Adrenal gland (tissue), 12 donors: ENCODE measurements around the gene PRKN. TPM values are rescaled to one million over a fixed set of nuclear protein-coding genes. Genes with fewer than 3 reads are reported as not detected.

Source experiments
- DNase-seq, 7 donors: peaks; one replicate each; pipeline ENCODE4 v3.0.0-alpha.2; 2019 to 2020
- H3K27ac ChIP-seq, 5 donors: fragments of 200-600 bp; sonication (generic) in 4 of 5; 1 replicate in 3 of 5; 2 replicates in 2 of 5; pipeline versions ENCODE4 v1.5.1 to v1.8.0; 2016 to 2020; ENCODE audit warnings: mild to moderate bottlenecking in 1 of 5
- H3K27me3 ChIP-seq: fragments of 200-600 bp; 2 replicates; pipeline ENCODE4 v1.8.0; 2021
- H3K36me3 ChIP-seq, 2 donors: fragments of 200-600 bp; replicated peaks in 1 of 2; 1 replicate in 1 of 2; 2 replicates in 1 of 2; pipeline versions ENCODE4 v1.5.1 to v1.8.0; 2018 to 2022
- H3K4me1 ChIP-seq, 2 donors: fragments of 200-600 bp; replicated peaks in 1 of 2; 1 replicate in 1 of 2; 2 replicates in 1 of 2; pipeline versions ENCODE4 v1.5.1 to v1.8.0; 2018 to 2021
- H3K4me3 ChIP-seq, 4 donors: fragments of 200-600 bp; sonication (generic) in 3 of 4; one replicate each; pipeline ENCODE4 v1.5.1; 2016 to 2018
- H3K9me3 ChIP-seq, 3 donors: fragments of 200-600 bp; sonication (generic) in 1 of 3; replicated peaks in 1 of 3; 1 replicate in 2 of 3; 2 replicates in 1 of 3; pipeline versions ENCODE4 v1.5.1 to v1.8.0; 2016 to 2021
- POLR2A ChIP-seq, 2 donors: fragments of 450-650 bp; IDR thresholded peaks; one replicate each; pipeline ENCODE4 v1.6.1; 2017; ENCODE audit warnings: antibody characterized with exemption in 2 of 2, mild to moderate bottlenecking in 2 of 2, moderate library complexity in 1 of 2
- WGBS, 4 donors: extraction: QIAGEN DNeasy Blood & Tissue Kit in 2 of 4; methylation state at CpG; one replicate each; pipeline versions ENCODE4 v1.1.5 to v1.1.7; 2013 to 2017; 5-methylcytosine and 5-hydroxymethylcytosine counted together
- intact Hi-C, 2 donors: fragments of 100-400 bp; cut with DNase I; formaldehyde crosslinking; loops; one replicate each; pipeline versions ENCODE4 v1.14.1 to v1.15.0; 2022 to 2023
- polyA plus RNA-seq, 3 donors: library from polyadenylated mRNA; stranded (reverse); fragments of 200-250 nt in 2 of 3; fragments of 350-450 nt in 1 of 3; fragmentation: Illumina TruSeq in 1 of 3; extraction: RNeasy Lipid Tissue Mini Kit (QIAGEN cat#74804) in 1 of 3; gene quantifications; one replicate each; pipeline ENCODE4 v1.2.3, GENCODE V29; 2013 to 2014
- total RNA-seq, 9 donors: library from RNA; depleted of rRNA in 4 of 9; stranded (reverse); fragments of >200 nt in 4 of 9; fragments of 120-200 nt in 1 of 9; fragmentation: NEBNext Ultra II Directional in 1 of 9; extraction: Animal tissue kit (Norgen Biotek cat#: 25700) in 1 of 9; gene quantifications; one replicate each; pipeline versions ENCODE4 v1.1.0 to v1.2.4, GENCODE V29; 2013 to 2023
- TF ChIP-seq, protein P1 (sequence below), 6 experiments: fragments of 450-650 bp in 4 of 6; fragments of 200-600 bp in 2 of 6; sonication (generic) in 1 of 6; IDR thresholded peaks; 1 replicate in 5 of 6; 2 replicates in 1 of 6; pipeline versions ENCODE4 v1.5.1 to v1.8.0; 2016 to 2021; ENCODE audit warnings: antibody characterized with exemption in 6 of 6, mild to moderate bottlenecking in 2 of 6, moderate library complexity in 1 of 6
- donor health status: healthy with polysubstance abuse.
- donor health status: Bipolar disorder and iron deficiency.
- donor health status: DM: yes; HTN: yes; CAD: no.
- donor health status: DM: no; HTN: no; CAD: no.
- donor health status: DM: no; HTN: no; CAD: no.
- donor health status: DM: yes; HTN: yes; CAD: no.

PRKN gene
- total and polyA plus RNA-seq, 12 donors, result 1.9 to 159 (median 13.3) TPM

DNA sequence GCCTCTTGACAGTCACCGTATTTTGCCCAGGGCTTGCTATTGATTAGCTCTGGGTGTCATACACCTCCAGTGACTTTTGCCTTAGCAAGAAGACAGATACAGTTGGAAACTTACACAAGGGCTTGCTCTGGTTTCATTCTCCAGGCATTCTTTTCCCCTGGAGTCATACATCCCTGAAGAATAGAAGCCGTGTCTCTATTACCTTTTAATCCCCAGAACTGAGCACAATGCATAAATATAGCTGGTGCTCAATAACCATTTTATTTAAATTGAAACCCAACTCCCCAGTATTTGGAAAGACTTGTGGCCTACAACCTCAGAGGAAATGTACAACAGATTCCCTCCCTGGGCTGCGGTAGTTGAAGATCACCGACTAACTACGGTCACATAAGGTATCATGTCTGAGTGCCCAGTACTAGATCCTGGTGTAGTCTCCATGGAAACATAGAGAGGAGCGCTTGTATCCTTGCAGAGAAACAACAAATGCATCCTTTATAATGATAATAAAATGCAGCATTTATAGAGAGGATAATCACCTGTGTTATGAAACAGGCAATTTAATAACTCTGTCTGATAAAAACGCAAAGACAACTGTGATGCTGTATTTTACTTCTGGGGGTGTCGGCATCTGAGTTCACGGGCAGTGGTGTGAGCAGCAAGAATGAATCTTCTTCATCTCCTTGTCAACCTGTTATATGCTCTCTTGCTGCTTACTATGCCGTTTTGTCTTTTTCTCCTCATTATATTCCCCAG is 1052.5 kb downstream of the PRKN start:
- Histone ChIP-seq H3K4me1 (no peaks in the 10 kb centered on the region), H3K27me3 (no peaks in the 10 kb centered on the region), H3K9me3 (no peaks in the 10 kb centered on the region), H3K4me3 (no peak overlapping the region), H3K36me3 (no peaks in the 10 kb centered on the region), H3K27ac (no peak overlapping the region)
- TF ChIP-seq, protein P1, sequence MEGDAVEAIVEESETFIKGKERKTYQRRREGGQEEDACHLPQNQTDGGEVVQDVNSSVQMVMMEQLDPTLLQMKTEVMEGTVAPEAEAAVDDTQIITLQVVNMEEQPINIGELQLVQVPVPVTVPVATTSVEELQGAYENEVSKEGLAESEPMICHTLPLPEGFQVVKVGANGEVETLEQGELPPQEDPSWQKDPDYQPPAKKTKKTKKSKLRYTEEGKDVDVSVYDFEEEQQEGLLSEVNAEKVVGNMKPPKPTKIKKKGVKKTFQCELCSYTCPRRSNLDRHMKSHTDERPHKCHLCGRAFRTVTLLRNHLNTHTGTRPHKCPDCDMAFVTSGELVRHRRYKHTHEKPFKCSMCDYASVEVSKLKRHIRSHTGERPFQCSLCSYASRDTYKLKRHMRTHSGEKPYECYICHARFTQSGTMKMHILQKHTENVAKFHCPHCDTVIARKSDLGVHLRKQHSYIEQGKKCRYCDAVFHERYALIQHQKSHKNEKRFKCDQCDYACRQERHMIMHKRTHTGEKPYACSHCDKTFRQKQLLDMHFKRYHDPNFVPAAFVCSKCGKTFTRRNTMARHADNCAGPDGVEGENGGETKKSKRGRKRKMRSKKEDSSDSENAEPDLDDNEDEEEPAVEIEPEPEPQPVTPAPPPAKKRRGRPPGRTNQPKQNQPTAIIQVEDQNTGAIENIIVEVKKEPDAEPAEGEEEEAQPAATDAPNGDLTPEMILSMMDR (IDR thresholded peaks at IDR 0.05), result no peak
- TF ChIP-seq POLR2A (IDR thresholded peaks at IDR 0.05), result no peak
- no peak for DNase-seq
- intact Hi-C loops, result no loop called here
- 79 to 93% (median 90%) methylated on average over 9 to 10 of the region's 10 CpGs for WGBS, 4 donors

DNA sequence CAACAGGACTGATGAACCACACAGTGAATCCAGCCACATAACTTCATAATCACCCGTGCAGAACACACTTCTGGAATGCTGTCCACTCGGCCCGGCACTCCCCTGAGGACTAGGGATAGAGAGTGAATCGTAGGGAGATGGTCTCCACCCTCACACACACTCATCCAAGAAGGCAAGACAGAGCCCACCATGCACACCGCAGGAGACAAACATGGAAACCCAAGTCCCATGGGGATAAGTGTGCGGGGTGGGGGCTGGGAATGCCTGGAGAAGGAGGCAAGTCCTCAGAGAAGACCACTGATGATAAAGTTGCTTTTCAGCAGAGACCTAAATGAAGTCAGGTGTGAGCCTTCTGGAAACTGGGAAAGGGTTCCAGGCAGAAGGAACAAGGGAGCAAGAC is 1054.5 kb downstream of the PRKN start:
- no peaks in the 10 kb centered on the region for H3K4me1 ChIP-seq
- no peaks in the 10 kb centered on the region for H3K36me3 ChIP-seq
- H3K27me3 ChIP-seq, result no peaks in the 10 kb centered on the region
- intact Hi-C loops, result no loop called here
- H3K4me3 ChIP-seq, result no peak overlapping the region
- H3K27ac ChIP-seq, result no peak overlapping the region
- no peak for DNase-seq
- TF ChIP-seq, protein P1 (IDR thresholded peaks at IDR 0.05), result no peak
- TF ChIP-seq POLR2A (IDR thresholded peaks at IDR 0.05), result no peak
- no peaks in the 10 kb centered on the region for H3K9me3 ChIP-seq
- WGBS, 4 donors, result 86 to 95% (median 92%) methylated on average over 5 to 6 of the region's 6 CpGs

DNA sequence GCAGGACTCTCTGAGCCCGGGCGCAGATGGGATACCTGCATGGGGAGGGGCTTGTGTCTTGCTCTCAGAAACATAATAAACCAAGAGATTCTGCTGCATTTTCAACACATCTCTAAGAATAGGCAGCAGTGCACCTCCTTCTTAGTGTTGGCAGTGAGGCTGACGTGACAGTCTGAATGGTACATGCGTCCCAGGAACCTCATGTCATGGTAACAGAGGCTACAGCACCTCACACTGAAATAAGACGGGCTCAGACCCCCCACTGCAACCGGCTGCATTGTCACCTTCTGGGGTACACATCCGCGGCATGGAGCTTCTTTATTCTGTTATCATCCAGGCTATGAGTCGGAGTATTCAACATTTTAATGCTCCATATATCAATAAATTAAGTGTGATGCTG is 1056.4 kb downstream of the PRKN start:
- WGBS, 4 donors, result 83 to 94% (median 86%) methylated on average over 9 of the region's 9 CpGs
- intact Hi-C loops, result no loop called here

DNA sequence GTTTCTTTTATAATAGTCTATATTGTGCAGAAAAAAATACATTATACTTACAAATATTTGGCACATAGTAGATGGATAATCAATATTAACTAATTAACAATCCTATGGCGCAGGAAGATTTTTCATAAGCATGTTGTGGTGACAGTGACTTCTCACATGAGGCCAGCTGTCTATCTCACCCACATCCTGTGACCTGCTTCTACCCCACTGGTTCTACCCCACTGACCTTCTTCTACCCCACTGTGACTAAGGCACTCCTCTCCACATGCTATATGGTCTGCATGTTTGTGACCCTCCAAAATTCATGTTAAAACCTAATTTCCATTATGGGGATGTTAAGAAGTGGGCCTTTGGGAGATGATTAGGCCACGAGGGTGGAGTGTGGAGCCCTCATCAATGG is 1058.9 kb downstream of the PRKN start:
- DNase-seq, result no peak
- H3K9me3 ChIP-seq, result no peaks in the 10 kb centered on the region
- H3K36me3 ChIP-seq, result no peaks in the 10 kb centered on the region
- no peaks in the 10 kb centered on the region for H3K27me3 ChIP-seq
- TF ChIP-seq, protein P1 (IDR thresholded peaks at IDR 0.05), result no peak
- no peak for TF ChIP-seq POLR2A (IDR thresholded peaks at IDR 0.05)
- intact Hi-C loops, result no loop called here
- no peak overlapping the region for H3K4me3 ChIP-seq
- no peak overlapping the region for H3K27ac ChIP-seq
- no peaks in the 10 kb centered on the region for H3K4me1 ChIP-seq
- 91 to 100% (median 99%) methylated on average over 2 of the region's 2 CpGs for WGBS, 4 donors

More for the DNA sequence above, 1056.4 kb downstream of the PRKN start:
- Histone ChIP-seq H3K36me3 (no peaks in the 10 kb centered on the region), H3K27ac (no peak overlapping the region), H3K27me3 (no peaks in the 10 kb centered on the region), H3K9me3 (no peaks in the 10 kb centered on the region), H3K4me1 (no peaks in the 10 kb centered on the region), H3K4me3 (no peak overlapping the region)
- no peak for DNase-seq
- TF ChIP-seq, protein P1 (IDR thresholded peaks at IDR 0.05), result no peak
- no peak for TF ChIP-seq POLR2A (IDR thresholded peaks at IDR 0.05)
